Liver (tissue), 9 donors: ENCODE results near the gene TUSC2. TPM values are rescaled to one million over a fixed set of nuclear protein-coding genes. Genes with fewer than 3 reads are reported as not detected.

Source experiments
- DNase-seq: peaks from one replicate; pipeline ENCODE4 v3.0.0-alpha.2; 2017; ENCODE audit warnings: low spot score
- H3K27ac ChIP-seq, 2 donors: one replicate each; pipeline ENCODE4 v1.7.0; 2013; ENCODE audit warnings: inconsistent platforms in 2 of 2, low read length in 2 of 2, control low read depth in 1 of 2, low read depth in 1 of 2, mild to moderate bottlenecking in 1 of 2
- H3K27me3 ChIP-seq, 4 donors: one replicate each; pipeline versions ENCODE4 v1.6.1 to v1.7.0; 2013; ENCODE audit warnings: low read length in 3 of 4, inconsistent platforms in 1 of 4, mild to moderate bottlenecking in 1 of 4, moderate library complexity in 1 of 4; ENCODE audit not compliant: control insufficient read depth in 4 of 4, insufficient read depth in 4 of 4
- H3K36me3 ChIP-seq, 4 donors: one replicate each; pipeline versions ENCODE4 v1.6.1 to v1.7.0; 2013; ENCODE audit warnings: low read length in 3 of 4, mild to moderate bottlenecking in 3 of 4, low read depth in 1 of 4, moderate library complexity in 1 of 4; ENCODE audit not compliant: control insufficient read depth in 4 of 4, insufficient read depth in 3 of 4
- H3K4me1 ChIP-seq, 4 donors: one replicate each; pipeline versions ENCODE4 v1.6.1 to v1.7.0; 2013; ENCODE audit warnings: low read length in 3 of 4, mild to moderate bottlenecking in 3 of 4, moderate library complexity in 1 of 4; ENCODE audit not compliant: control insufficient read depth in 4 of 4, insufficient read depth in 4 of 4
- H3K4me3 ChIP-seq, 3 donors: one replicate each; pipeline versions ENCODE4 v1.6.1 to v1.7.0; 2013; ENCODE audit warnings: low read length in 3 of 3, control low read depth in 1 of 3, low read depth in 1 of 3, mild to moderate bottlenecking in 1 of 3
- H3K9ac ChIP-seq, 2 donors: one replicate each; pipeline ENCODE4 v1.7.0; 2013; ENCODE audit warnings: low read length in 2 of 2, mild to moderate bottlenecking in 2 of 2, moderate library complexity in 2 of 2, control low read depth in 1 of 2, low read depth in 1 of 2
- H3K9me3 ChIP-seq, 4 donors: one replicate each; pipeline versions ENCODE4 v1.6.1 to v1.7.0; 2013; ENCODE audit warnings: low read length in 3 of 4; ENCODE audit not compliant: control insufficient read depth in 4 of 4
- EGR1 ChIP-seq, 2 donors: IDR thresholded peaks; 2 replicates each; pipeline ENCODE4 v1.6.1; 2016 to 2018; ENCODE audit warnings: antibody characterized with exemption in 2 of 2, low read depth in 2 of 2
- FOXA1 ChIP-seq: IDR thresholded peaks from 2 replicates; pipeline ENCODE4 v1.6.1; 2016; ENCODE audit warnings: antibody characterized with exemption
- FOXA2 ChIP-seq: IDR thresholded peaks from 2 replicates; pipeline ENCODE4 v1.6.1; 2016; ENCODE audit warnings: antibody characterized with exemption
- GABPA ChIP-seq, 2 donors: IDR thresholded peaks in 1 of 2; conservative IDR thresholded peaks in 1 of 2; 2 replicates each; pipeline ENCODE4 v1.6.1; 2016; ENCODE audit warnings: antibody characterized with exemption in 2 of 2, mild to moderate bottlenecking in 1 of 2, moderate library complexity in 1 of 2
- HNF4A ChIP-seq, 2 donors: conservative IDR thresholded peaks; 2 replicates each; pipeline ENCODE4 v1.6.1; 2016; ENCODE audit warnings: antibody characterized with exemption in 2 of 2, mild to moderate bottlenecking in 2 of 2
- HNF4G ChIP-seq: IDR thresholded peaks from 2 replicates; pipeline ENCODE4 v1.6.1; 2016; ENCODE audit warnings: antibody characterized with exemption
- JUND ChIP-seq, 2 donors: IDR thresholded peaks; 2 replicates each; pipeline ENCODE4 v1.6.1; 2016; ENCODE audit warnings: antibody characterized with exemption in 2 of 2
- NR2F2 ChIP-seq: IDR thresholded peaks from 2 replicates; pipeline ENCODE4 v1.6.1; 2016; ENCODE audit warnings: antibody characterized with exemption
- RAD21 ChIP-seq, 2 donors: IDR thresholded peaks; 2 replicates each; pipeline ENCODE4 v1.6.1; 2016; ENCODE audit warnings: antibody characterized with exemption in 2 of 2, mild to moderate bottlenecking in 2 of 2
- RXRA ChIP-seq, 2 donors: IDR thresholded peaks; 2 replicates each; pipeline ENCODE4 v1.6.1; 2017 to 2018; ENCODE audit warnings: antibody characterized with exemption in 2 of 2, mild to moderate bottlenecking in 1 of 2
- SP1 ChIP-seq: IDR thresholded peaks from 2 replicates; pipeline ENCODE4 v1.6.1; 2018; ENCODE audit warnings: antibody characterized with exemption, mild to moderate bottlenecking
- TAF1 ChIP-seq: conservative IDR thresholded peaks from 2 replicates; pipeline ENCODE4 v1.6.1; 2016; ENCODE audit warnings: antibody characterized with exemption, mild to moderate bottlenecking
- YY1 ChIP-seq: IDR thresholded peaks from 2 replicates; pipeline ENCODE4 v1.6.1; 2016; ENCODE audit warnings: antibody characterized with exemption, mild to moderate bottlenecking
- WGBS: extraction: QIAGEN DNeasy Blood & Tissue Kit; methylation state at CpG from one replicate; pipeline ENCODE4 v1.1.7; 2013; 5-methylcytosine and 5-hydroxymethylcytosine counted together
- polyA plus RNA-seq, 2 donors: library from polyadenylated mRNA; stranded (reverse) in 1 of 2; unstranded in 1 of 2; fragments of 200-250 nt in 1 of 2; fragments of >200 nt in 1 of 2; fragmentation: Nextera tagmentation in 1 of 2; extraction: Ambion mirVana in 1 of 2; gene quantifications; one replicate each; pipeline versions ENCODE4 v1.2.1 to v1.2.3, GENCODE V29; 2013 to 2015
- total RNA-seq, 2 donors: library from RNA; depleted of rRNA; stranded (reverse); fragments of >200 nt; gene quantifications; one replicate each; pipeline ENCODE4 v1.2.3, GENCODE V29; 2014
- TF ChIP-seq, protein P1 (sequence below): IDR thresholded peaks from 2 replicates; pipeline ENCODE4 v1.6.1; 2016; ENCODE audit warnings: antibody characterized with exemption
- TF ChIP-seq, protein P2 (sequence below): IDR thresholded peaks from 2 replicates; pipeline ENCODE4 v1.6.1; 2016; ENCODE audit warnings: antibody characterized with exemption
- TF ChIP-seq, protein P3 (sequence below): IDR thresholded peaks from 2 replicates; pipeline ENCODE4 v1.6.1; 2016; ENCODE audit warnings: antibody characterized with exemption
- TF ChIP-seq, protein P4 (sequence below): fragments of 150-350 bp; IDR thresholded peaks from 2 replicates; pipeline ENCODE4 v1.5.1; 2017; ENCODE audit warnings: improper control_type of control experiment, low read depth, low read length; ENCODE audit not compliant: missing input control
- TF ChIP-seq, protein P5 (sequence below): IDR thresholded peaks from 2 replicates; pipeline ENCODE4 v1.6.1; 2016; ENCODE audit warnings: antibody characterized with exemption, mild to moderate bottlenecking
- donor health status: healthy.
- donor health status: healthy.
- donor health status: healthy.
- donor health status: healthy.
- donor health status: healthy.

TUSC2 gene
- total and polyA plus RNA-seq, 4 donors, result 12.7 to 37.7 (median 21.7) TPM

DNA sequence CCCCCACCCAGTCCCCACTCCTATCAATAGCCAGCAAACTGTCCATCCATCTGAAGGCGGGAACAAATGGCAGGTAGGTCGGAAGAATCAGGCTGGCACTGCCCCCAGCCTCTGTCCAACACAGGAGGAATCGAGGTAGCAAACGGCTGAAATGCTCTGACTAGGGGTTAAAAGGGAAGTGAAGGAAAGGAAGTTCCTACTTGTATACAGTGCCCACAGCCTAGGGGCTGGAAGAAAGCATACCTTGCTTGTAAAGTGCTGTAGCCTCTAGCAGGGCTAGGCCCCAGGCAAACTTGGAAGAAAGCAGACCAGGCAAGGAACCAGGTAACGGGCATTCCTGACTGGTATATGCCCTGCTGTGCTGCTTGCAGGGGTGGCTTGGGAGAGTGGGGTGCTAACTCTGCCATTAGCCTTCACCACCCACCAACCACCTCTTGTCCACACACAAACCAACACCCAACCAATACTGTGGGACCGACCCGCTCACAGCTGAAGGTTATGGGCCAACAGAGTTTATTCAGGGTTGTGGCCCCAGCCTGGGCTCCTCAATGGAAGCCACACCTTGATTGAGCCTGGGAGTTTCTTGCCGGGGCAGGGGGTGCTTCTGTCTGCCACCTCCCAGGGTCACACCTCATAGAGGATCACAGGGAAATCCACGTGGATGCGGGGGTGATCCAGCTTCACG is 2.4 kb downstream of the TUSC2 start (continued):
- TF ChIP-seq, protein P1, sequence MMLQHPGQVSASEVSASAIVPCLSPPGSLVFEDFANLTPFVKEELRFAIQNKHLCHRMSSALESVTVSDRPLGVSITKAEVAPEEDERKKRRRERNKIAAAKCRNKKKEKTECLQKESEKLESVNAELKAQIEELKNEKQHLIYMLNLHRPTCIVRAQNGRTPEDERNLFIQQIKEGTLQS, result no peak
- no peak for TF ChIP-seq TAF1

DNA sequence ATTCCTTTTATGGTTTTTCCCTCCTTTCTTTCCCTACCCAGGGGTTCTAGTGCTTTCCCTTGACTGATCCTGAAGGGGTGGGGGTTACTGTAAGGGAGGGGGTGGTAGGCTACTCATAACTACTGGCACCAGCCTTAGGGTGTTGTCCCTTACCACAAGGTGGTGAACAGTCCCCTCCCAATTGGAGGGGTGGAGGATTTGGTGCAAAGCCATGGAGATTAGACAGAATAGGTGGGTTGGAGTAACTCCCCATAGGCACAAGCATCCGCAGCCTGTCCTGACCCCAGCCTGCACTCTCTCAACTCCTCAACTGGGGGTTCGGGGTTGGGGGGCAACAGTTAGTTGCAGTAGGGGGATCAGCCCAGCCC is 2.9 kb downstream of the TUSC2 start:
- Histone ChIP-seq H3K27me3 (no peaks in the 10 kb centered on the region), H3K36me3 (peaks cover 0 to 13% (median 4%) of the 10 kb centered on the region in 4 donors), H3K4me1 (peaks cover 8 to 69% (median 50%) of the 10 kb centered on the region in 4 donors), H3K27ac (no peak overlapping the region), H3K9me3 (no peaks in the 10 kb centered on the region), H3K9ac (no peak overlapping the region), H3K4me3 (no peak overlapping the region)
- no peak for DNase-seq
- 78% methylated on average over 2 of the region's 2 CpGs for WGBS
- no peak for TF ChIP-seq FOXA1
- TF ChIP-seq, protein P1, result no peak
- no peak for TF ChIP-seq GABPA (IDR thresholded peaks at IDR 0.05 in 1 of 2, conservative IDR thresholded peaks at IDR 0.05 in 1 of 2)
- TF ChIP-seq HNF4A (conservative IDR thresholded peaks at IDR 0.05), result no peak
- TF ChIP-seq JUND (IDR thresholded peaks at IDR 0.05), result no peak
- no peak for TF ChIP-seq FOXA2
- no peak for TF ChIP-seq YY1
- no peak for TF ChIP-seq NR2F2
- TF ChIP-seq, protein P2, sequence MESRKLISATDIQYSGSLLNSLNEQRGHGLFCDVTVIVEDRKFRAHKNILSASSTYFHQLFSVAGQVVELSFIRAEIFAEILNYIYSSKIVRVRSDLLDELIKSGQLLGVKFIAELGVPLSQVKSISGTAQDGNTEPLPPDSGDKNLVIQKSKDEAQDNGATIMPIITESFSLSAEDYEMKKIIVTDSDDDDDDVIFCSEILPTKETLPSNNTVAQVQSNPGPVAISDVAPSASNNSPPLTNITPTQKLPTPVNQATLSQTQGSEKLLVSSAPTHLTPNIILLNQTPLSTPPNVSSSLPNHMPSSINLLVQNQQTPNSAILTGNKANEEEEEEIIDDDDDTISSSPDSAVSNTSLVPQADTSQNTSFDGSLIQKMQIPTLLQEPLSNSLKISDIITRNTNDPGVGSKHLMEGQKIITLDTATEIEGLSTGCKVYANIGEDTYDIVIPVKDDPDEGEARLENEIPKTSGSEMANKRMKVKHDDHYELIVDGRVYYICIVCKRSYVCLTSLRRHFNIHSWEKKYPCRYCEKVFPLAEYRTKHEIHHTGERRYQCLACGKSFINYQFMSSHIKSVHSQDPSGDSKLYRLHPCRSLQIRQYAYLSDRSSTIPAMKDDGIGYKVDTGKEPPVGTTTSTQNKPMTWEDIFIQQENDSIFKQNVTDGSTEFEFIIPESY, result no peak
- no peak for TF ChIP-seq RXRA (IDR thresholded peaks at IDR 0.05)
- TF ChIP-seq TAF1, result no peak
- TF ChIP-seq, protein P3, sequence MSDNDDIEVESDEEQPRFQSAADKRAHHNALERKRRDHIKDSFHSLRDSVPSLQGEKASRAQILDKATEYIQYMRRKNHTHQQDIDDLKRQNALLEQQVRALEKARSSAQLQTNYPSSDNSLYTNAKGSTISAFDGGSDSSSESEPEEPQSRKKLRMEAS, result no peak
- TF ChIP-seq, protein P4, sequence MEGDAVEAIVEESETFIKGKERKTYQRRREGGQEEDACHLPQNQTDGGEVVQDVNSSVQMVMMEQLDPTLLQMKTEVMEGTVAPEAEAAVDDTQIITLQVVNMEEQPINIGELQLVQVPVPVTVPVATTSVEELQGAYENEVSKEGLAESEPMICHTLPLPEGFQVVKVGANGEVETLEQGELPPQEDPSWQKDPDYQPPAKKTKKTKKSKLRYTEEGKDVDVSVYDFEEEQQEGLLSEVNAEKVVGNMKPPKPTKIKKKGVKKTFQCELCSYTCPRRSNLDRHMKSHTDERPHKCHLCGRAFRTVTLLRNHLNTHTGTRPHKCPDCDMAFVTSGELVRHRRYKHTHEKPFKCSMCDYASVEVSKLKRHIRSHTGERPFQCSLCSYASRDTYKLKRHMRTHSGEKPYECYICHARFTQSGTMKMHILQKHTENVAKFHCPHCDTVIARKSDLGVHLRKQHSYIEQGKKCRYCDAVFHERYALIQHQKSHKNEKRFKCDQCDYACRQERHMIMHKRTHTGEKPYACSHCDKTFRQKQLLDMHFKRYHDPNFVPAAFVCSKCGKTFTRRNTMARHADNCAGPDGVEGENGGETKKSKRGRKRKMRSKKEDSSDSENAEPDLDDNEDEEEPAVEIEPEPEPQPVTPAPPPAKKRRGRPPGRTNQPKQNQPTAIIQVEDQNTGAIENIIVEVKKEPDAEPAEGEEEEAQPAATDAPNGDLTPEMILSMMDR, result no peak
- TF ChIP-seq, protein P5, sequence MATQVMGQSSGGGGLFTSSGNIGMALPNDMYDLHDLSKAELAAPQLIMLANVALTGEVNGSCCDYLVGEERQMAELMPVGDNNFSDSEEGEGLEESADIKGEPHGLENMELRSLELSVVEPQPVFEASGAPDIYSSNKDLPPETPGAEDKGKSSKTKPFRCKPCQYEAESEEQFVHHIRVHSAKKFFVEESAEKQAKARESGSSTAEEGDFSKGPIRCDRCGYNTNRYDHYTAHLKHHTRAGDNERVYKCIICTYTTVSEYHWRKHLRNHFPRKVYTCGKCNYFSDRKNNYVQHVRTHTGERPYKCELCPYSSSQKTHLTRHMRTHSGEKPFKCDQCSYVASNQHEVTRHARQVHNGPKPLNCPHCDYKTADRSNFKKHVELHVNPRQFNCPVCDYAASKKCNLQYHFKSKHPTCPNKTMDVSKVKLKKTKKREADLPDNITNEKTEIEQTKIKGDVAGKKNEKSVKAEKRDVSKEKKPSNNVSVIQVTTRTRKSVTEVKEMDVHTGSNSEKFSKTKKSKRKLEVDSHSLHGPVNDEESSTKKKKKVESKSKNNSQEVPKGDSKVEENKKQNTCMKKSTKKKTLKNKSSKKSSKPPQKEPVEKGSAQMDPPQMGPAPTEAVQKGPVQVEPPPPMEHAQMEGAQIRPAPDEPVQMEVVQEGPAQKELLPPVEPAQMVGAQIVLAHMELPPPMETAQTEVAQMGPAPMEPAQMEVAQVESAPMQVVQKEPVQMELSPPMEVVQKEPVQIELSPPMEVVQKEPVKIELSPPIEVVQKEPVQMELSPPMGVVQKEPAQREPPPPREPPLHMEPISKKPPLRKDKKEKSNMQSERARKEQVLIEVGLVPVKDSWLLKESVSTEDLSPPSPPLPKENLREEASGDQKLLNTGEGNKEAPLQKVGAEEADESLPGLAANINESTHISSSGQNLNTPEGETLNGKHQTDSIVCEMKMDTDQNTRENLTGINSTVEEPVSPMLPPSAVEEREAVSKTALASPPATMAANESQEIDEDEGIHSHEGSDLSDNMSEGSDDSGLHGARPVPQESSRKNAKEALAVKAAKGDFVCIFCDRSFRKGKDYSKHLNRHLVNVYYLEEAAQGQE, result no peak
- no peak for TF ChIP-seq RAD21 (IDR thresholded peaks at IDR 0.05)
- TF ChIP-seq EGR1 (IDR thresholded peaks at IDR 0.05; ENCODE audit: low read depth in 2 of 2), result no peak
- TF ChIP-seq HNF4G, result no peak
- TF ChIP-seq SP1, result no peak
